OCI-LY3 (cell line): Measurements from ENCODE around the gene MYL11.

Experiments used
- CTCF ChIP-seq: fragments of 200-600, 300-600 bp; sonication (generic); IDR thresholded peaks from 2 replicates; pipeline ENCODE4 v1.5.1; 2014; ENCODE audit warnings: antibody characterized with exemption, low read length, low read depth
- EZH2phosphoT487 ChIP-seq: fragments of 200-600 bp; shearing (Covaris generic); IDR thresholded peaks from 2 replicates; pipeline ENCODE4 v1.6.1; 2018; ENCODE audit warnings: antibody characterized with exemption, mixed run types, low read depth

- TF ChIP-seq CTCF (no peak), EZH2phosphoT487 (no peak)
Observed at GRCh38 chr16:30352488-30353401, 21.9 kb upstream of the MYL11 start.
